ENCODE measurements around the gene SHE.

The SHE gene

DNA sequence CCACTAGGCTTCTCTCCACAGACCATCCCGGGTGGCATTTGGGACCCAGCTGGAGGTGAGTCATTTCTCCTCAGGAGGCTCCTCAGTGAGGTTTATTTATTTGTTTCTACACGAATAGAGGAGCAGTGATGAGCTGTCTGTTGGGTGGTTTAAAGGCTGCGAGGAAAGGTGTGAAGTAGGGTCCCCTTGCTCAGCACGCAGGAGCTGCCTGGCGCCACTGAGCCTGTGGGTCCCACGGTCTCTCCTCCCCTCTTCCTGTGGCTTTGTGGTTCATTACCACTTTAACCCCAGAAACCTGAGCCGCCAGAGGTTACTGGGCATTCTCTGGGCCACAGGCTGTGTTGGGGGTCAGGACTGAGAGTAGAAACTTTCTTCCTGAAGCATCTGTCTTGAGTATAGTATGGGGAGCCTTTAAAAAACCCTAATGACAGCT lies 57.2 kb downstream of the SHE start:
- DNase-seq (ENCODE audit: low read depth): no peak

GRCh38 chr1:154443274-154444013 lies 58.8 kb downstream of the SHE start:
- no peak for DNase-seq (ENCODE audit: low read depth)

GRCh38 chr1:154442006-154442740 lies 60.0 kb downstream of the SHE start:
- no peak for DNase-seq (ENCODE audit: low read depth)

GRCh38 chr1:154441241-154441888 lies 60.8 kb downstream of the SHE start:
- DNase-seq (ENCODE audit: low read depth): no peak

DNA sequence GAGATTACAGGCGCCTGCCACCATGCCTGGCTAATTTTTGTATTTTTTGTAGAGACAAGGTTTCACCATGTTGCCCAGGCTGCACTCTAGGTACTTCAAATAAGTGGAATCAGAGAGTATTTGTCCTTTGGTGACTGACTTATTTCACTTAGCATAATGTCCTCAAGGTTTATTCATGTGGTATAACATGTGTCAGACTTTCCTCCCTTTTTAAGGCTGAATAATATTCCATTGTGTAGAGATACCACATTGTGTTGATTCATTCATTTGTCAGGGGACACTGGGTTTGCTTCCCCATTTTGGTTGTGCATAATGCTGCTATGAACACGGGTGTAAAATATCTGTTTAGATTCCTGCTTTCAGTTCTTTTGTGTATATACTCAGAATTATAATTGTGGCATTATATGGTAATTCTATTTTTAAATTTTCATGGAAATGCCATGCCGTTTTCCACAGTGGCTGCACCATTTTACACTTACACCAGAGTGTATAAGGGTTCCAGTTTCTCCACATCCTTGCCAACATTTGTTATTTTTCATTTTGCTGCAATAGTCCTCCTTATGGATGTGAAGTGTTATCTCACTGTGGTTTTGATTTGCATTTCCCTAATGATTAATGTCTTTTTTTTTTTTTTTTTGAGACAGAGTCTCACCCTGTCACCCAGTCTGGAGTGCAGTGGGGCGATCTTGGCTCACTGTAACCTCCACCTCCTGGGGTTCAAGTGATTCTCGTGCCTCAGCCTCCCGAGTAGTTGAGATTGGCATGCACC lies 62.0 kb downstream of the SHE start:
- no peak for DNase-seq (ENCODE audit: low read depth)

- no peak for DNase-seq (ENCODE audit: low read depth)
Measured at GRCh38 chr1:154436433-154436832, 65.8 kb downstream of the SHE start.

GRCh38 chr1:154435599-154436200 lies 66.5 kb downstream of the SHE start:
- no peak for DNase-seq (ENCODE audit: low read depth)

DNA sequence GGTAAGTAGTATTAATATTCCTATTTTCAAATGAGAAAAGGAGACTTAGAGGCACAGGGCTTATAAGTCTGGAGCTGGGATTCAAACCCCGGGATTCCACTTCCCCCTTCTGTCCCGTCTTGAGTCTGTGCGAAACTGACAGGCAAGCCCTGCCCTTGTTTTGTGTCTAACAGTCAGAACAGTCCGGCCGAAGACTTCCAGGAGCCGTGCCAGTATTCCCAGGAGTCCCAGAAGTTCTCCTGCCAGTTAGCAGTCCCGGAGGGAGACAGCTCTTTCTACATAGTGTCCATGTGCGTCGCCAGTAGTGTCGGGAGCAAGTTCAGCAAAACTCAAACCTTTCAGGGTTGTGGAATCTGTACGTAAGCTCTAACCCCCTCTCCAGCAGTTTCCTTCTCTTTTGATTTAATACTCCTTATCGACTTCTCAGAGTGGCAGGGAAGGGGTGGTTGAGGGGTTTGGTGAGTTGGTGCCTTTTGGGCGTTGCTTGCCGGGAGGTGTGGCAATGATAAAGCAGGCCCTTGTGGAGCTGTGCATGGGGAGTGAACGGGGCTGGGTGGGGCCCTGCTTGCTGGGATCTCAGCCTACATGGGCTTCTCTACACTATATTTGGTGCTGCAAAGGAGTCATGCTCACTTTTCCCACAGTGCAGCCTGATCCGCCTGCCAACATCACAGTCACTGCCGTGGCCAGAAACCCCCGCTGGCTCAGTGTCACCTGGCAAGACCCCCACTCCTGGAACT lies 67.7 kb downstream of the SHE start:
- no peak for DNase-seq (ENCODE audit: low read depth)

- no peak for DNase-seq (ENCODE audit: low read depth)
Measured at GRCh38 chr1:154433161-154433764, 68.9 kb downstream of the SHE start.

DNA sequence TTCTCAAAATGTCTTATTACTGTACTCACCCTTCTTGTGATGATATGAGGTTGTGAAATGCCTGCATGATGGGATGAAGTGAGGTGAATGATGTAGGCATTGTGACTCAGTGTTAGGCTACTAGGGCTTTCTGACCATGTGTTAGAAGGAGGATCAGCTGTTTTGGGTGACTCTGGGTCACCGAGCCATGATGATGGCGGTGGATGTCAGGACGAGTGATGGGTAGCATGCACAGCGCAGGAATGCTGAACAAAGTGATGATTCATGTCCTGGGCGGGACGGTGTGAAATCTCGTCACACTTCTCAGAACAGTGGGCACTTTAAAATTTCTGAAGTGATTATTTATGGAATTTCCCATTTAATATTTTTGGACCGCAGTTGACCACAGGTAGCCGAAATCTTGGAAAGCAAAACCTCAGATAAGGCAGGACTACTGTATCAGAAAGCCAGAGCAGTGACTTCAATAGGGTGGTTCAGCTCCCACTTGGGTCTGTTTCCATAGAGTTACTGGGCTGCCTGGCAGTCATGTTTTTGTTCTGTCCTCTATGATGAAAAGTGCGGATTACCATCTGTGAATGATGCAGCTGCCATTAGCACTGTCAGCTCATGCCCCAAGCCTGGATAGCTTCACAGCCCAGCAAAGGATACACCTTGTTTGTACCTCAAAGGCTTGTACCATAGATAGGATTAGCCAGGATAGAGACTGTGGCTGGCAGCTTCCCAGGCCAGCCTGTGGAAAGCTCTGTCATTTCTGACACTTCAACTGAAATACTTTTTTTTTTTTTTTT lies 70.4 kb downstream of the SHE start:
- no peak for DNase-seq (ENCODE audit: low read depth)

- no peak for DNase-seq (ENCODE audit: low read depth)
Measured at GRCh38 chr1:154430903-154431302, 71.3 kb downstream of the SHE start.

DNA sequence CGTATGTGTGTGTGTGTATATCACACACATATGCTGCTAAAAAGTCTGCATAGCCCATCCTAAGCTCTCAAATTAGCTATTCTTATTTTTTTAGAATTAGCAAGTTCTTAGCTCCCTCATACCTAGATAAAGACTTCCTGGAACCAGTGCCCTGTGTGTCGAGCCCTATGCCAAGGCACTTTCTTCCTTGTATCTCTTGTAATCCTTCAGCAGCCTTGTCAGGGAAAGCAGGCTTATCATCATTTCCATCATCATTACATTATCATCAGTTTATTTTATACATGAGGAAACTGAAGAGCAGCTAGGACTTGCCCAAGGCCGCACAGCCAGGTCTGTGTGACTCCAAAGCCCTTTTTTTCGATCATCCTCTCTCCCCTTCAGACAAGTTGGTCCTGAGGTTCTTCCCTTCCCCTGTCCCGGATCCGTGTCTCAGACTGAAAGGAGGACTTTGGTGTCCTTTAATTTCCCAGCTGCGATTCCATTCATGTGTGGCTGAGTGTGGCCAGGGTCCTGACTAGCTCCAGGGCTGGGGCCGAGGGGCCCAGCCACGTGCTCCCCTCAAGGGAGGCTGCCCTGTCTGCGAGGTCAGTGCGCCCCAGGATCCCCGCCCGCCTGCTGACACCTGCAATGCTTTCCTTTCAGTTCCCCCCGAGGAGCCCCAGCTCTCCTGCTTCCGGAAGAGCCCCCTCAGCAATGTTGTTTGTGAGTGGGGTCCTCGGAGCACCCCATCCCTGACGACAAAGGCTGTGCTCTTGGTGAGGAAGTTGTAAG lies 72.2 kb downstream of the SHE start:
- DNase-seq (ENCODE audit: low read depth): no peak

Measured in stimulated activated CD8-positive, alpha-beta memory T cell treated with anti-CD3 and anti-CD28 coated beads, Interleukin-7, amount 100 ng/mL, for 24 hours (primary cell).